Liver (tissue), 9 donors: ENCODE results near the gene SLC11A1. TPM values are rescaled to one million over a fixed set of nuclear protein-coding genes. Genes with fewer than 3 reads are reported as not detected.

Experiments used
- DNase-seq: peaks from one replicate; pipeline ENCODE4 v3.0.0-alpha.2; 2017; ENCODE audit warnings: low spot score
- H3K27ac ChIP-seq, 2 donors: one replicate each; pipeline ENCODE4 v1.7.0; 2013; ENCODE audit warnings: inconsistent platforms in 2 of 2, low read length in 2 of 2, control low read depth in 1 of 2, low read depth in 1 of 2, mild to moderate bottlenecking in 1 of 2
- H3K27me3 ChIP-seq, 4 donors: one replicate each; pipeline versions ENCODE4 v1.6.1 to v1.7.0; 2013; ENCODE audit warnings: low read length in 3 of 4, inconsistent platforms in 1 of 4, mild to moderate bottlenecking in 1 of 4, moderate library complexity in 1 of 4; ENCODE audit not compliant: control insufficient read depth in 4 of 4, insufficient read depth in 4 of 4
- H3K36me3 ChIP-seq, 4 donors: one replicate each; pipeline versions ENCODE4 v1.6.1 to v1.7.0; 2013; ENCODE audit warnings: low read length in 3 of 4, mild to moderate bottlenecking in 3 of 4, low read depth in 1 of 4, moderate library complexity in 1 of 4; ENCODE audit not compliant: control insufficient read depth in 4 of 4, insufficient read depth in 3 of 4
- H3K4me1 ChIP-seq, 4 donors: one replicate each; pipeline versions ENCODE4 v1.6.1 to v1.7.0; 2013; ENCODE audit warnings: low read length in 3 of 4, mild to moderate bottlenecking in 3 of 4, moderate library complexity in 1 of 4; ENCODE audit not compliant: control insufficient read depth in 4 of 4, insufficient read depth in 4 of 4
- H3K4me3 ChIP-seq, 3 donors: one replicate each; pipeline versions ENCODE4 v1.6.1 to v1.7.0; 2013; ENCODE audit warnings: low read length in 3 of 3, control low read depth in 1 of 3, low read depth in 1 of 3, mild to moderate bottlenecking in 1 of 3
- H3K9ac ChIP-seq, 2 donors: one replicate each; pipeline ENCODE4 v1.7.0; 2013; ENCODE audit warnings: low read length in 2 of 2, mild to moderate bottlenecking in 2 of 2, moderate library complexity in 2 of 2, control low read depth in 1 of 2, low read depth in 1 of 2
- H3K9me3 ChIP-seq, 4 donors: one replicate each; pipeline versions ENCODE4 v1.6.1 to v1.7.0; 2013; ENCODE audit warnings: low read length in 3 of 4; ENCODE audit not compliant: control insufficient read depth in 4 of 4
- ATF3 ChIP-seq: IDR thresholded peaks from 2 replicates; pipeline ENCODE4 v1.6.1; 2016; ENCODE audit warnings: antibody characterized with exemption
- FOXA1 ChIP-seq: IDR thresholded peaks from 2 replicates; pipeline ENCODE4 v1.6.1; 2016; ENCODE audit warnings: antibody characterized with exemption
- FOXA2 ChIP-seq: IDR thresholded peaks from 2 replicates; pipeline ENCODE4 v1.6.1; 2016; ENCODE audit warnings: antibody characterized with exemption
- GABPA ChIP-seq, 2 donors: IDR thresholded peaks in 1 of 2; conservative IDR thresholded peaks in 1 of 2; 2 replicates each; pipeline ENCODE4 v1.6.1; 2016; ENCODE audit warnings: antibody characterized with exemption in 2 of 2, mild to moderate bottlenecking in 1 of 2, moderate library complexity in 1 of 2
- HNF4A ChIP-seq, 2 donors: conservative IDR thresholded peaks; 2 replicates each; pipeline ENCODE4 v1.6.1; 2016; ENCODE audit warnings: antibody characterized with exemption in 2 of 2, mild to moderate bottlenecking in 2 of 2
- JUND ChIP-seq, 2 donors: IDR thresholded peaks; 2 replicates each; pipeline ENCODE4 v1.6.1; 2016; ENCODE audit warnings: antibody characterized with exemption in 2 of 2
- NR2F2 ChIP-seq: IDR thresholded peaks from 2 replicates; pipeline ENCODE4 v1.6.1; 2016; ENCODE audit warnings: antibody characterized with exemption
- RAD21 ChIP-seq, 2 donors: IDR thresholded peaks; 2 replicates each; pipeline ENCODE4 v1.6.1; 2016; ENCODE audit warnings: antibody characterized with exemption in 2 of 2, mild to moderate bottlenecking in 2 of 2
- REST ChIP-seq: IDR thresholded peaks from 2 replicates; pipeline ENCODE4 v1.6.1; 2016; ENCODE audit warnings: antibody characterized with exemption, mild to moderate bottlenecking
- TAF1 ChIP-seq: conservative IDR thresholded peaks from 2 replicates; pipeline ENCODE4 v1.6.1; 2016; ENCODE audit warnings: antibody characterized with exemption, mild to moderate bottlenecking
- WGBS: extraction: QIAGEN DNeasy Blood & Tissue Kit; methylation state at CpG from one replicate; pipeline ENCODE4 v1.1.7; 2013; 5-methylcytosine and 5-hydroxymethylcytosine counted together
- polyA plus RNA-seq, 2 donors: library from polyadenylated mRNA; stranded (reverse) in 1 of 2; unstranded in 1 of 2; fragments of 200-250 nt in 1 of 2; fragments of >200 nt in 1 of 2; fragmentation: Nextera tagmentation in 1 of 2; extraction: Ambion mirVana in 1 of 2; gene quantifications; one replicate each; pipeline versions ENCODE4 v1.2.1 to v1.2.3, GENCODE V29; 2013 to 2015
- total RNA-seq, 2 donors: library from RNA; depleted of rRNA; stranded (reverse); fragments of >200 nt; gene quantifications; one replicate each; pipeline ENCODE4 v1.2.3, GENCODE V29; 2014
- TF ChIP-seq, protein P1 (sequence below): fragments of 150-350 bp; IDR thresholded peaks from 2 replicates; pipeline ENCODE4 v1.5.1; 2017; ENCODE audit warnings: improper control_type of control experiment, low read depth, low read length; ENCODE audit not compliant: missing input control
- TF ChIP-seq, protein P2 (sequence below): IDR thresholded peaks from 2 replicates; pipeline ENCODE4 v1.6.1; 2016; ENCODE audit warnings: antibody characterized with exemption
- donor health status: healthy.
- donor health status: healthy.
- donor health status: healthy.
- donor health status: healthy.
- donor health status: healthy.

SLC11A1 gene
- total and polyA plus RNA-seq, 4 donors = 1.4 to 23.0 (median 3.2) TPM

DNA sequence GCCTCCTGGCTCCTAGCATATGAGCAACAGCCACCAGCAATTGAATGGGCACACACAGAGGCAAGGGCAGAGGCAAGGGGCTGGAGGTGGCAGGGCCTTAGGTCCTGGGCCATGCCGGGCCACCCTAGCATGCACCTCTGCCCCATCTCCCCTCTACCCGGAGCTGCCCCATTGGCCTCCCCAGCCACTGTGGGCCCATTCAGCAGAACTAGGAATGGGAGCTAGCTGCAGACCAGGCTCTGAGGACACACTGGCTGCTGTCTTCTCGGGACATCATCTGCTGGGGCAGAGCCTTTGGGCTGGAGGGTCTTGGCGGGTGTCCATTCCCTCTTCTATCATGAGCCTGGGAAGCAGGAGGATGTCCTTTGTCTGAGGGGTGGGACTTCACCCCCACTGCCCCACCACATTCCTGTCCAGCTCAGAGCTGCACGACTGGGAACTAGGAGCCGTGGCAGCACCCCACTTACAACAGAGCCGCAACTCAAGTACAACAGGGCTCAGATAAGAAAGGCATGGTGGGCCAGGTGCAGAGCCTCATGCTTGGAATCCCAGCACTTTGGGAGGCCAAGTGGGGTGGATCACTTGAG lies 37.6 kb downstream of the SLC11A1 start:
- peaks cover 5 to 16% (median 11%) of the 10 kb centered on the region in 4 donors for H3K4me1 ChIP-seq
- H3K27me3 ChIP-seq = no peaks in the 10 kb centered on the region
- H3K27ac ChIP-seq = peak overlapping the region in 1 of 2 donors; percentile 78
- DNase-seq = no peak
- WGBS = 75% methylated on average over 7 of the region's 7 CpGs
- H3K9ac ChIP-seq = peak overlapping the region; percentile 13 to 28
- no peak for TF ChIP-seq ATF3
- no peak for TF ChIP-seq FOXA1
- no peak for TF ChIP-seq FOXA2
- H3K9me3 ChIP-seq = no peaks in the 10 kb centered on the region
- peak overlapping the region; percentile 36 to 84 (median 43) for H3K4me3 ChIP-seq
- H3K36me3 ChIP-seq = no peaks in the 10 kb centered on the region

DNA sequence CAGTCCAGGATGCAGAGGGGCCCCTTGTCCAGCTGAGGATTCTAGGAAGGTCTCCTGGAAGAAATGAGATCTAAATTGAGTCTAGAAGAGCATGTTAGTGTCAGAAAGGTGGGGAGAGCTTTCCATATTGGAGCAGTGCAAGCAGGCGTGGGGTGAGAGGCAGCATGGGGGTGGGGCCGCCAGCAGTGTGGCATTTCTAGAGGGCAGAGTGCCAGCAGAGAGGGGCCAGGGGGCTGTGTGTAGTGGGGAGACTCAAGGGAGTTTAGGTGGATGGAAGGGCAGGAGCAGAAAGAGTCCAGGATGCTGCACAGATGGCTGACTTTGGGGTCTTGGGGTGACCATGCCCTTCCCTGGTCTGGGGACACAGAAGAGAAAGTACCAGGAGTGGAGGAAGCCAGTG lies 39.0 kb downstream of the SLC11A1 start:
- WGBS = 91% methylated on average over 2 of the region's 2 CpGs
- TF ChIP-seq JUND (IDR thresholded peaks at IDR 0.05) (no peak), NR2F2 (no peak), HNF4A (conservative IDR thresholded peaks at IDR 0.05) (no peak), TAF1 (no peak), GABPA (IDR thresholded peaks at IDR 0.05 in 1 of 2, conservative IDR thresholded peaks at IDR 0.05 in 1 of 2) (no peak), RAD21 (IDR thresholded peaks at IDR 0.05) (no peak), FOXA2 (no peak), REST (no peak), ATF3 (no peak)
- TF ChIP-seq, protein P1, sequence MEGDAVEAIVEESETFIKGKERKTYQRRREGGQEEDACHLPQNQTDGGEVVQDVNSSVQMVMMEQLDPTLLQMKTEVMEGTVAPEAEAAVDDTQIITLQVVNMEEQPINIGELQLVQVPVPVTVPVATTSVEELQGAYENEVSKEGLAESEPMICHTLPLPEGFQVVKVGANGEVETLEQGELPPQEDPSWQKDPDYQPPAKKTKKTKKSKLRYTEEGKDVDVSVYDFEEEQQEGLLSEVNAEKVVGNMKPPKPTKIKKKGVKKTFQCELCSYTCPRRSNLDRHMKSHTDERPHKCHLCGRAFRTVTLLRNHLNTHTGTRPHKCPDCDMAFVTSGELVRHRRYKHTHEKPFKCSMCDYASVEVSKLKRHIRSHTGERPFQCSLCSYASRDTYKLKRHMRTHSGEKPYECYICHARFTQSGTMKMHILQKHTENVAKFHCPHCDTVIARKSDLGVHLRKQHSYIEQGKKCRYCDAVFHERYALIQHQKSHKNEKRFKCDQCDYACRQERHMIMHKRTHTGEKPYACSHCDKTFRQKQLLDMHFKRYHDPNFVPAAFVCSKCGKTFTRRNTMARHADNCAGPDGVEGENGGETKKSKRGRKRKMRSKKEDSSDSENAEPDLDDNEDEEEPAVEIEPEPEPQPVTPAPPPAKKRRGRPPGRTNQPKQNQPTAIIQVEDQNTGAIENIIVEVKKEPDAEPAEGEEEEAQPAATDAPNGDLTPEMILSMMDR = no peak
- TF ChIP-seq, protein P2, sequence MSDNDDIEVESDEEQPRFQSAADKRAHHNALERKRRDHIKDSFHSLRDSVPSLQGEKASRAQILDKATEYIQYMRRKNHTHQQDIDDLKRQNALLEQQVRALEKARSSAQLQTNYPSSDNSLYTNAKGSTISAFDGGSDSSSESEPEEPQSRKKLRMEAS = no peak
- Histone ChIP-seq H3K27ac (no peak overlapping the region), H3K4me1 (peaks cover 5 to 16% (median 11%) of the 10 kb centered on the region in 4 donors), H3K27me3 (no peaks in the 10 kb centered on the region), H3K9me3 (no peaks in the 10 kb centered on the region), H3K4me3 (no peak overlapping the region), H3K9ac (no peak overlapping the region), H3K36me3 (peaks cover 0 to 5% (median 0%) of the 10 kb centered on the region in 4 donors)
- no peak for DNase-seq
